ENCODE measurements around the gene MARK3. TPM values are rescaled to one million over a fixed set of nuclear protein-coding genes. Genes with fewer than 3 reads are reported as not detected.
A peak's percentile ranks its signal among the peaks of the same experiment; 100 is the strongest.

Gene MARK3
- total RNA-seq, 1 donor from 2014 or later, result 84.2 TPM

GRCh38 chr14:103366741-103367140, 18.5 kb upstream of the MARK3 start:
- DNase-seq (ENCODE audit: extremely low spot score, unreplicated experiment), result no peak
- Mint-ChIP-seq H3K36me3 (ENCODE audit: unreplicated experiment) (peaks cover 11% of the 10 kb centered on the region), H3K27ac (ENCODE audit: unreplicated experiment) (no peak overlapping the region), H3K9me3 (ENCODE audit: unreplicated experiment) (peaks cover 19% of the 10 kb centered on the region), H3K4me1 (ENCODE audit: unreplicated experiment) (peaks cover 2% of the 10 kb centered on the region), H3K4me3 (ENCODE audit: unreplicated experiment) (no peak overlapping the region), H3K27me3 (ENCODE audit: unreplicated experiment) (no peaks in the 10 kb centered on the region)
- no peak for TF ChIP-seq CTCF (IDR thresholded peaks at IDR 0.05)

DNA sequence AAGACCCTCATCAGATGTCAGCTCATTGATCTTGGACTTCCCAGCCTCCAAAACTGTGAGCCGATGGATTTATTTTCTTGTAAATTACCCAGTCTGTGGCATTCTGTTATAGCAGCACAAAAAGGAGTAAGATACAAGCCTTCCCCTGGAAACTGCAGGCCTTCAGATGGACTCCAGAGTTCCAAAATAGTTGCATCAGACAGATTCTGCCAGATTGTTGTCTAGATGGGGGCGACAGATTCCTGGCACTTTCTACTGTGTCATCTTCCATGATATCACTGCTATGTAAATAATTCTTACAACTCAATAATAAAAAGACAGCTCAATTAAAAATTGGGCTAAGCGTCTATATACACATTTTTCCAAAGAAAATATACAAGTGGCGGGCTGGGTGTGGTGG, 17.2 kb upstream of the MARK3 start:
- peaks cover 9% of the 10 kb centered on the region for H3K4me1 Mint-ChIP-seq (ENCODE audit: unreplicated experiment)
- H3K9me3 Mint-ChIP-seq (ENCODE audit: unreplicated experiment), result peaks cover 11% of the 10 kb centered on the region
- no peak for DNase-seq (ENCODE audit: extremely low spot score, unreplicated experiment)
- H3K4me3 Mint-ChIP-seq (ENCODE audit: unreplicated experiment), result no peak overlapping the region
- no peaks in the 10 kb centered on the region for H3K27me3 Mint-ChIP-seq (ENCODE audit: unreplicated experiment)
- H3K27ac Mint-ChIP-seq (ENCODE audit: unreplicated experiment), result peak overlapping the region; percentile 35
- TF ChIP-seq CTCF (IDR thresholded peaks at IDR 0.05), result no peak
- peaks cover 6% of the 10 kb centered on the region for H3K36me3 Mint-ChIP-seq (ENCODE audit: unreplicated experiment)

DNA sequence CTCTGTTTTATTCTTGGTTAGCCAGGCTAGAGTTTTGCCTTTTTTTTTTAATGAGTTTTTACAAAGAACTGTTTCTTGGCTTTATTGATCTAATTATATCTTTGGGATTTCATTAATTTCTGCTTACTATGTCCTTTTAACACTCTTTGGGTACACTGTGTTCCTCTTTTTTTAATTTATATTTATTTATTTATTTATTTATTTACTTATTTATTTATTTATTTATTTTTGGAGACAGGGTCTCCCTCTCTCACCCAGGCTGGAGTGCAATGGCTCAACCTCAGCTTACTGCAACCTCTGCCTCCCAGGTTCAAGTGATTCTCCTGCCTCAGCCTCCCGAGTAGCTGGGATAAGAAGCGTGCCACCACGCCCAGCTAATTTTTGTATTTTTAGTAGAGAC, 15.1 kb upstream of the MARK3 start:
- Mint-ChIP-seq H3K4me3 (ENCODE audit: unreplicated experiment) (no peak overlapping the region), H3K27ac (ENCODE audit: unreplicated experiment) (no peak overlapping the region), H3K9me3 (ENCODE audit: unreplicated experiment) (no peaks in the 10 kb centered on the region), H3K4me1 (ENCODE audit: unreplicated experiment) (peaks cover 9% of the 10 kb centered on the region), H3K36me3 (ENCODE audit: unreplicated experiment) (no peaks in the 10 kb centered on the region), H3K27me3 (ENCODE audit: unreplicated experiment) (no peaks in the 10 kb centered on the region)
- DNase-seq (ENCODE audit: extremely low spot score, unreplicated experiment), result no peak
- no peak for TF ChIP-seq CTCF (IDR thresholded peaks at IDR 0.05)

GRCh38 chr14:103372017-103372416, 13.2 kb upstream of the MARK3 start:
- no peak for DNase-seq (ENCODE audit: extremely low spot score, unreplicated experiment)
- Mint-ChIP-seq H3K36me3 (ENCODE audit: unreplicated experiment) (no peaks in the 10 kb centered on the region), H3K4me3 (ENCODE audit: unreplicated experiment) (no peak overlapping the region), H3K27ac (ENCODE audit: unreplicated experiment) (no peak overlapping the region), H3K27me3 (ENCODE audit: unreplicated experiment) (no peaks in the 10 kb centered on the region), H3K9me3 (ENCODE audit: unreplicated experiment) (no peaks in the 10 kb centered on the region), H3K4me1 (ENCODE audit: unreplicated experiment) (peaks cover 9% of the 10 kb centered on the region)
- TF ChIP-seq CTCF (IDR thresholded peaks at IDR 0.05), result no peak

DNA sequence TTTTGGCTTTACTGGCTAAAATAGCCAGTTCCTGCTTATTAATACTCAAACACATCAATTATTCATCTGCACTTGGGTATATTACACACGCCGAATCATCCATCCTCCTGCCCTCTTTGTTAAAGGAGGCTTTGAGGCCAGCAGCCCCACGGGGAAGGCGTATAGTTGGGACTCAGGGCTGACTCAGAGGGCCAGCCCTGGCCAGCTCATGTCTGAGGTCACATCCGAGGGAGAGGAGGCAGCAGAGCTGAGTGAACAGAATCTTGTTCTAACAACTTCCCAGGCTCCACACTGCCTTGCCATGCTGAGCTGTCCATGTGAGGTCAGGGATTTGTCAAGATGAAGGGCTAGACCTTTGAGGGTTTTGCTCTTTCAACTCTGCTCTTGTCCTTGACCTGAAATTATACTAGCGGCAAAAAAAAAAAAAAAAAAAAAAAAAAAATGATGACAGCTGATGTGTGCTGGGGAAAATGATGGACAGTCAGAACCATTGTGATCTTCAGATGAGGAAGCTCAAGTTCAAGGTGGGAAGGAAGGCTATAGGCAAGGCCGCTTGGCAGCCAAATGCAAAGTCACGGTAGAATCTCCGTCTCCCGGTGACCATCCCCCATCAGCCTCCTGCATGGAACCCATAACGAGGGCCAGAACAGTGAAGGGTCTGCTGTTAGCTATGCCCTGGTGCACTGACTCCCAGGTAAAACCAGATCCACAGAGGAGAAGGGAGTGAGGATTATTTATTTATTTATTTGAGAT, 12.5 kb upstream of the MARK3 start:
- Mint-ChIP-seq H3K27ac (ENCODE audit: unreplicated experiment) (peak overlapping the region; percentile 23), H3K27me3 (ENCODE audit: unreplicated experiment) (no peaks in the 10 kb centered on the region), H3K36me3 (ENCODE audit: unreplicated experiment) (no peaks in the 10 kb centered on the region), H3K9me3 (ENCODE audit: unreplicated experiment) (no peaks in the 10 kb centered on the region), H3K4me3 (ENCODE audit: unreplicated experiment) (no peak overlapping the region), H3K4me1 (ENCODE audit: unreplicated experiment) (peaks cover 9% of the 10 kb centered on the region)
- no peak for TF ChIP-seq CTCF (IDR thresholded peaks at IDR 0.05)
- no peak for DNase-seq (ENCODE audit: extremely low spot score, unreplicated experiment)

All from osteocyte (in vitro differentiated cells).